ENCODE data around the gene ZFHX3. TPM values are rescaled to one million over a fixed set of nuclear protein-coding genes. Genes with fewer than 3 reads are reported as not detected.

ZFHX3 gene
- total RNA-seq, 2 donors from 2014 or later: 9.2 to 18.9 TPM

GRCh38 chr16:72824761-72825160 is 223.2 kb downstream of the ZFHX3 start:
- Histone ChIP-seq H3K9me3 (no peaks in the 10 kb centered on the region), H3K27ac (no peak overlapping the region), H3K4me1 (no peaks in the 10 kb centered on the region), H3K36me3 (peaks cover 25% of the 10 kb centered on the region), H3K27me3 (no peaks in the 10 kb centered on the region), H3K4me3 (no peak overlapping the region)
- TF ChIP-seq, protein P1, sequence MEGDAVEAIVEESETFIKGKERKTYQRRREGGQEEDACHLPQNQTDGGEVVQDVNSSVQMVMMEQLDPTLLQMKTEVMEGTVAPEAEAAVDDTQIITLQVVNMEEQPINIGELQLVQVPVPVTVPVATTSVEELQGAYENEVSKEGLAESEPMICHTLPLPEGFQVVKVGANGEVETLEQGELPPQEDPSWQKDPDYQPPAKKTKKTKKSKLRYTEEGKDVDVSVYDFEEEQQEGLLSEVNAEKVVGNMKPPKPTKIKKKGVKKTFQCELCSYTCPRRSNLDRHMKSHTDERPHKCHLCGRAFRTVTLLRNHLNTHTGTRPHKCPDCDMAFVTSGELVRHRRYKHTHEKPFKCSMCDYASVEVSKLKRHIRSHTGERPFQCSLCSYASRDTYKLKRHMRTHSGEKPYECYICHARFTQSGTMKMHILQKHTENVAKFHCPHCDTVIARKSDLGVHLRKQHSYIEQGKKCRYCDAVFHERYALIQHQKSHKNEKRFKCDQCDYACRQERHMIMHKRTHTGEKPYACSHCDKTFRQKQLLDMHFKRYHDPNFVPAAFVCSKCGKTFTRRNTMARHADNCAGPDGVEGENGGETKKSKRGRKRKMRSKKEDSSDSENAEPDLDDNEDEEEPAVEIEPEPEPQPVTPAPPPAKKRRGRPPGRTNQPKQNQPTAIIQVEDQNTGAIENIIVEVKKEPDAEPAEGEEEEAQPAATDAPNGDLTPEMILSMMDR (IDR thresholded peaks at IDR 0.05): no peak
- DNase-seq (ENCODE audit: low spot score): no peak

DNA sequence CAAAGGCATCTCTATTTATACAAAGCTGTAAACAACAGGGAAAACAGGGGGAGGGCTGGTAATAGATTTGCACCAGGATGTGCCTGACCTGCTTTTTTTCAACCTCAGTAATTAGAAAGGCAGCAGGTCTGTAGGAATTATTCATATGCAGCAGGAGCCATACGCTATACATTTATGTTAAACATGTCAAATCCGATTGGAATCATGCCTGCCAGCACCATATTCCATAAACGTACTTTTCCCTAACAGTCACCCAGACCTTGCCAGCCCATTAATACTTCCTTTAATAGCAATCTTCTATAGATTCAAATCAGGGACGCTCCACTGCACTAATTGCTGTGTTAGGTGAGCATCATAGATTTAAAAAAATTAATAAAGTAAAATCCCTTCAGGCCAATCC is 223.9 kb downstream of the ZFHX3 start:
- no peaks in the 10 kb centered on the region for H3K27me3 ChIP-seq
- H3K36me3 ChIP-seq: peaks cover 18% of the 10 kb centered on the region
- no peak for DNase-seq (ENCODE audit: low spot score)

DNA sequence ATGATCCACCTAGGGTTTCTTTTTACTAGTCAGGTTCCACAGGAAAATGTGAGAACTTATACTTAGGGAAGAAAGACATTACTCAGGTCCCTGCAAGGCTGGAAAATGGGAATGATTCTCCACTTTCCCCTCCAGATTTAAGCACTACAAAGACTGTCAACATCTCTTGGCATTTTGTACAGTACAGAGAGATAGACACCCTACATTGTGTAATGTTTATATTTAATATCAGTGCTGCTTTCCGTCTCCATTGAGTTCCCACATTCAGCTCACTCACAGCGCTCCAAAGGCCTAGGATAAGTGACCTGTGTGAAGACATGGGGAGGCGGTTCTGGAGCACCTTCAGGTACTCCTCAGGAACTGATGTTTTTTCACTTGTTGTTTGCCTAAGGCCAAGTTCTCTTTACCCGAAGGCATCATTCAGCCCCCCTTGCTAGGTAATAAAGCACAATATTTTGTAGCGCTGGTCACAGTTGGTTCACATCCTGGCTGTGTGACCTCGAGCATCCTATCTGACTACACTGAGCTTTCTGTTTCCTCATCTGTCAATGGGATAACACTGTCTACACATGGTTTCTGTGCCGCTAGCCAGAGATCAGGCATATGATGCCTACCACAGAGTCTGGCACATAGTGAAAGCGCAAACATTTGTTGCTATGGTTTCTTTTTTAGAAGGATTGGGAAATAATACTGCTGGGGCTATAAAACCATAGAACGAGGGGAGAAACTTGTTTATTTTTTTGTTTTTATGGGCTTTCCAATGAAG is 226.6 kb downstream of the ZFHX3 start:
- no peaks in the 10 kb centered on the region for H3K36me3 ChIP-seq
- H3K9me3 ChIP-seq: no peaks in the 10 kb centered on the region
- DNase-seq (ENCODE audit: low spot score): no peak
- no peaks in the 10 kb centered on the region for H3K27me3 ChIP-seq
- H3K4me1 ChIP-seq: no peaks in the 10 kb centered on the region
- no peak overlapping the region for H3K4me3 ChIP-seq
- no peak overlapping the region for H3K27ac ChIP-seq
- TF ChIP-seq, protein P1 (IDR thresholded peaks at IDR 0.05): no peak

More for the DNA sequence above, 223.9 kb downstream of the ZFHX3 start:
- Histone ChIP-seq H3K4me1 (no peaks in the 10 kb centered on the region), H3K4me3 (no peak overlapping the region), H3K27ac (no peak overlapping the region), H3K9me3 (no peaks in the 10 kb centered on the region)
- TF ChIP-seq, protein P1 (IDR thresholded peaks at IDR 0.05): no peak

- no peaks in the 10 kb centered on the region for H3K9me3 ChIP-seq
- H3K36me3 ChIP-seq: no peaks in the 10 kb centered on the region
- H3K27me3 ChIP-seq: no peaks in the 10 kb centered on the region
- H3K27ac ChIP-seq: no peak overlapping the region
- no peak overlapping the region for H3K4me3 ChIP-seq
- no peaks in the 10 kb centered on the region for H3K4me1 ChIP-seq
- TF ChIP-seq, protein P1 (IDR thresholded peaks at IDR 0.05): no peak
- DNase-seq (ENCODE audit: low spot score): no peak
Measured at GRCh38 chr16:72819345-72819744, 228.6 kb downstream of the ZFHX3 start.

- Histone ChIP-seq H3K9me3 (no peaks in the 10 kb centered on the region), H3K27me3 (no peaks in the 10 kb centered on the region), H3K27ac (no peak overlapping the region), H3K4me1 (peaks cover 0 to 4% of the 10 kb centered on the region in 2 donors), H3K4me3 (no peak overlapping the region), H3K36me3 (no peaks in the 10 kb centered on the region)
- DNase-seq (ENCODE audit: low spot score): no peak
- TF ChIP-seq, protein P1 (IDR thresholded peaks at IDR 0.05): no peak
Measured at GRCh38 chr16:72818236-72818845, 229.6 kb downstream of the ZFHX3 start.

All from right atrium auricular region (tissue), 2 donors.